Measurements from ENCODE around the gene PGBD5.

PGBD5 gene

DNA sequence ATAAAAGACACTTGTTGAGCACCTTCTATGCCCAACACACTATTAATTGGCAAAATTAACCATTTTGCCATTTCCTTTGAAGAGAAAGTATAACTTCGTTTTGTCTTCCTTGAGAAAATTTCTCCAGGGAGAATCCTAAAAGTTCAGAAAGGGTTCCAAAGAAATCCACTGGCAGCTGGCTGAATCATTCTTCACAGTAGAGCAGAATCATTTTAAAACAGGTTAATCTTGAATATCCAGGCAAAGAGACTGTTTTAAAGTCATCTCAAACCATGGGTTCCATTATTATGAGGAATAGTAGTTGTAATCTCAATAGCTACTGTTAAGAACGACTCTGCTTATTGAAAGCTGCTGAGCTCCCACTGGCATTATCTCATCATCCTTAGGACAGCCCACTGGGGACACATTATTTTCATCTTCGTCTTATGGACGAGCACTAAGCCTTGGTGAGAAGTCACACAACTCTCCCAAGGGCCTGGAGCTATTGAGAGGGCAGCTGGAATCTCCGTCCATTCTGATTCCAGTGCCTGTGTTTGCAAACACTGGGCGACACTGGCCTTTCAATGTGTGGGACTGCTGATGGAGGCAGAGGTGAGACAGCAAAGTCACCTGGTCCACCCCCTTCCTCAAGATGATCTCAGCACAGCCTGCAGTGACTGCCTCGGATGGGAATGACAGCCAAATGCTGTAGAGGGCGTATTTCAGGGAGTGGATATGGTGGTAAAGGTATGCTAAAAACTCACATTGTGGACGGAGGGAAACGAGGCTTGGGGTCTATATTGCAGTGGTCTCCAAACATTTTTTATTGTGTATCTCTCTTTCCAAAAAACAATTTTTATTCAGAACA lies 15.3 kb upstream of the PGBD5 start:
- ChIA-PET POLR2A (ENCODE audit: low non-redundant PET) (no interaction called here), CTCF (no interaction called here)
- no peak for DNase-seq (ENCODE audit: low spot score)
- TF ChIP-seq, protein P1, sequence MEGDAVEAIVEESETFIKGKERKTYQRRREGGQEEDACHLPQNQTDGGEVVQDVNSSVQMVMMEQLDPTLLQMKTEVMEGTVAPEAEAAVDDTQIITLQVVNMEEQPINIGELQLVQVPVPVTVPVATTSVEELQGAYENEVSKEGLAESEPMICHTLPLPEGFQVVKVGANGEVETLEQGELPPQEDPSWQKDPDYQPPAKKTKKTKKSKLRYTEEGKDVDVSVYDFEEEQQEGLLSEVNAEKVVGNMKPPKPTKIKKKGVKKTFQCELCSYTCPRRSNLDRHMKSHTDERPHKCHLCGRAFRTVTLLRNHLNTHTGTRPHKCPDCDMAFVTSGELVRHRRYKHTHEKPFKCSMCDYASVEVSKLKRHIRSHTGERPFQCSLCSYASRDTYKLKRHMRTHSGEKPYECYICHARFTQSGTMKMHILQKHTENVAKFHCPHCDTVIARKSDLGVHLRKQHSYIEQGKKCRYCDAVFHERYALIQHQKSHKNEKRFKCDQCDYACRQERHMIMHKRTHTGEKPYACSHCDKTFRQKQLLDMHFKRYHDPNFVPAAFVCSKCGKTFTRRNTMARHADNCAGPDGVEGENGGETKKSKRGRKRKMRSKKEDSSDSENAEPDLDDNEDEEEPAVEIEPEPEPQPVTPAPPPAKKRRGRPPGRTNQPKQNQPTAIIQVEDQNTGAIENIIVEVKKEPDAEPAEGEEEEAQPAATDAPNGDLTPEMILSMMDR (conservative IDR thresholded peaks at IDR 0.05; ENCODE audit: low read depth): no peak
- H3K27ac ChIP-seq: no peak overlapping the region

DNA sequence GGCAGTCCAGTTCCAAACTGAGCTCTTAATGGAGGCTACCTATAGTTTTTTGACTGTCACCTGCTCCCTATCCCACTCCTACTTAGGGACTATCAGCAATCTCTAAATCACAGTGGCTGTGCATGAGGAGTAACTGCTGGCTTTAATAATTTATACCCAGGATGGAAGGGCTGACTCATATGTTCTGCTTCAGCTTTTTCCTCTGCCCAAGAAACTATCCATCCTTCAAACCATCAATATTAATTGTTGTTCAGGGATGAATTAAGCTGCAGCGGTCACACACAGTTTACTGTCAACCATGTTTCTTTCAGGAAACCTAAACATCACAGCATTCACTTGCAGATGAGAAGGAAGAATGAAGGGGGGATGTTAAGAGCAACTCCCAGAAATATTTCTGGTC lies 9.0 kb upstream of the PGBD5 start:
- ChIA-PET POLR2A (ENCODE audit: low non-redundant PET) (interaction anchor here (0.6 kb wide), 1 partner anchor 50 kb away, joined by 3 read pairs; no protein-coding TSS in a partner anchor), CTCF (no interaction called here)
- no peak for DNase-seq (ENCODE audit: low spot score)
- TF ChIP-seq, protein P1 (conservative IDR thresholded peaks at IDR 0.05; ENCODE audit: low read depth): no peak
- no peak overlapping the region for H3K27ac ChIP-seq

DNA sequence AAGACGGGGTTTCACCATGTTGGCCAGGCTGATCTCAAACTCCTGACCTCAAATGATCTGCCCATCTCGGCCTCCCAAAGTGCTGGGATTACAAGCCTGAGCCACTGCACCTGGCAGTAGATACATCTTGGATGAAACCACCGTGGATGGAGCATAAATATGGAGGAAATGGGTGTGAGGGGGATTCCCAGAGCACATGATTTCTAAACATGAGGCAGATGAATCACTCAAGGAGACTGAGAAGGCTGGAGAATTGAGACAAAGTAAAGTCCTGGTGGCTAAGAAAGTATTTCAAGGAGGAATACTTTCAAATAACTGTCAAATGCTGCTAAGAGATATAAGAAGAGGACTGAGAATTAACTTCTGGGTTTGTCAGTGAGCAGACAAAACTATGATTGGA lies 5.4 kb upstream of the PGBD5 start:
- POLR2A ChIA-PET (ENCODE audit: low non-redundant PET): no interaction called here
- CTCF ChIA-PET: no interaction called here
- no peak overlapping the region for H3K27ac ChIP-seq
- TF ChIP-seq, protein P1 (conservative IDR thresholded peaks at IDR 0.05; ENCODE audit: low read depth): no peak
- DNase-seq (ENCODE audit: low spot score): no peak

DNA sequence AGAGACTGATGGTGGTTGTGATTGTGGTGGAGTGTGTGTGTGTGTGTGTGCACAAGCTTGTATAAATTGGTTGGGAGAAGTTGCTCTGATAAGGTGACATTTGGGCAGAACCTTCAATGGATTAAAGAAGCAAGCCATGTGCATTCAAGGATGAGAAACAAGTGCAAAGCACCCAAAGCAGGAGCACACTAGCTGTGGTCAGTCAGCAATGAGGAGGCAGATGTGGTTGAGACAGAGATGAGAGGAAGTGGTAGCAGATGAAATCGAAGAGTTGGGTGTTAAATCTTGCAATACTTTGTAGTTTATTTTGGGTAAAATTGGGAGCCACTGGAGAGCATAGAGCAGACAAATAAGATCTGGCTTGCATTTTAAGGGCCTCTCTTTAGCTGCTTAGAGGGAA lies 4.4 kb upstream of the PGBD5 start:
- DNase-seq (ENCODE audit: low spot score): no peak
- ChIA-PET CTCF (no interaction called here), POLR2A (ENCODE audit: low non-redundant PET) (no interaction called here)
- H3K27ac ChIP-seq: no peak overlapping the region
- TF ChIP-seq, protein P1 (conservative IDR thresholded peaks at IDR 0.05; ENCODE audit: low read depth): no peak

DNA sequence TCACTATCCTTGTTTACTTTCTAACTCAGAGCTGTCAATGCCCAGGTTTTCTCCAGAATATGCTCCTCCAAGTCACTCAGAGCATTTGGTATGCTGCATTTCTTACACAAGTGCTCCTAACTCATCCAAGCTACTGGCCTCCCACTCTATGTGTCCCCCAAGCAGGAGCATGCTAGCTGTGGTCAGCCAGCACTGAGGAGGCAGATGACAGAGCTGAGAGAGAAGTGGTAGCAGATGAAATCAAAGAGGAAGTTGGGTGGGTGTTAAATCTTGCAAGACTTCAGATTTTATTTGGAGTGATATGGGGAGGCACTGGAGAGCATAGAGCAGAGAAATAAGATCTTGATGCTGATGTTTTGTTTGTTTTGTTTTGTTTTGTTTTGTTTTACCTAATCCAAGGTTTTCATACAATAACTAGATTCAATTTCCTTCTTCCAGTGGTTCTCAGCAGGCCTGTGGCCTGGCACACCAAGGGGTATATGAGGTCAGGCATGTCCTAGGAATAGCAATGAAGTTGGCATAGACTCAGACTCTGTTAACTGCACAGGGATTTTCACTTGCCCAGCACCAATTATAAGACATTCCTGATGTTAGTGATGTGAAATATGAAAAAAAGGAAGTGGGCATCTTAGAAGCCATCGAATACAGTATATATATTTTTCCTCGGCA lies 3.1 kb upstream of the PGBD5 start:
- TF ChIP-seq, protein P1 (conservative IDR thresholded peaks at IDR 0.05; ENCODE audit: low read depth): no peak
- ChIA-PET CTCF (no interaction called here), POLR2A (ENCODE audit: low non-redundant PET) (no interaction called here)
- no peak overlapping the region for H3K27ac ChIP-seq
- no peak for DNase-seq (ENCODE audit: low spot score)

DNA sequence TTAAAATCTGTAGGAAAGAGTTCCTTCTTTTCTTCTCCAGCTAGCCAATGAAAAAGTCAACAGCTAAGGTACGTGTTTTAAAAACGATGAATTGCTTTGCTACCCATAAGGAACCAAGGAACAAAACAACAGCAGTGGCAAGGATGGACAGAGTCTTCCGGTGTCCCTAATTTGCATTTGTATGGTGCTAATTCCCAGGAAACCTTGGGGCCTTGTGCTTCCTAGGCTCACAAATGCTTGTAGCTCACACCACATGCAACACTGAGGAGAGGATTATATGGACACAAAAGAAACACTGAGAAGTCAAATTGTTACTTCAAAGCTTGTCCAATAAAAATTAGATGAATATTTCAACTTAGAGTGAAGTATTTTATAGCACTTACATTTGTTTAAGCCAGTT lies 1.8 kb upstream of the PGBD5 start:
- POLR2A ChIA-PET (ENCODE audit: low non-redundant PET): no interaction called here
- H3K27ac ChIP-seq: no peak overlapping the region
- TF ChIP-seq, protein P1 (conservative IDR thresholded peaks at IDR 0.05; ENCODE audit: low read depth): no peak
- DNase-seq (ENCODE audit: low spot score): no peak
- CTCF ChIA-PET: interaction anchor here (0.5 to 0.8 kb wide), 4 partner anchors 16 to 1373 kb away, joined by 3 read pairs; no protein-coding TSS in a partner anchor
